ENCODE data around the gene WIPF3.

GRCh38 chr7:29937132-29937531 is 130.8 kb downstream of the WIPF3 start:
- TF ChIP-seq GATA3 (IDR thresholded peaks at IDR 0.05; ENCODE audit: low read depth, low read length) = no peak
- TF ChIP-seq GATA2 (IDR thresholded peaks at IDR 0.05; ENCODE audit: low read depth, low read length) = no peak
